GM21717 (cell line): Measurements from ENCODE around the gene ADAMTS13.

Experiments
- ATAC-seq: cut with Tn5 transposase; IDR thresholded peaks from one replicate; pipeline ENCODE4 v1.9.1; 2021; ENCODE audit warnings: mild to moderate bottlenecking, moderate library complexity; ENCODE audit not compliant: unreplicated experiment

ADAMTS13 gene

GRCh38 chr9:133452562-133452961 is 30.4 kb downstream of the ADAMTS13 start:
- no peak for ATAC-seq

GRCh38 chr9:133453651-133454050 is 31.5 kb downstream of the ADAMTS13 start:
- no peak for ATAC-seq

GRCh38 chr9:133454325-133454724 is 32.2 kb downstream of the ADAMTS13 start:
- no peak for ATAC-seq

GRCh38 chr9:133454943-133455673 is 32.9 kb downstream of the ADAMTS13 start:
- ATAC-seq: no peak

GRCh38 chr9:133455936-133456335 is 33.8 kb downstream of the ADAMTS13 start:
- ATAC-seq: no peak

- no peak for ATAC-seq
These were observed 34.2 kb downstream of the ADAMTS13 start for GRCh38 chr9:133456409-133456808.

- no peak for ATAC-seq
These were observed 35.1 kb downstream of the ADAMTS13 start for GRCh38 chr9:133457233-133457632.

GRCh38 chr9:133457748-133458147 is 35.6 kb downstream of the ADAMTS13 start:
- no peak for ATAC-seq

- ATAC-seq: no peak
These were observed 36.6 kb downstream of the ADAMTS13 start for GRCh38 chr9:133458643-133459312.

GRCh38 chr9:133459476-133460404 is 37.6 kb downstream of the ADAMTS13 start, which contains the start of gene CACFD1:
Gene CACFD1, plus strand, starts transcription at chr9:133459978. Its CDS starts 89 bp downstream, at chr9:133460067.
- ATAC-seq: peak; percentile 66

GRCh38 chr9:133460405-133461175 is 38.4 kb downstream of the ADAMTS13 start:
- peak; percentile 13 for ATAC-seq

GRCh38 chr9:133461975-133462374 is 39.8 kb downstream of the ADAMTS13 start:
- no peak for ATAC-seq

- no peak for ATAC-seq
These were observed 41.2 kb downstream of the ADAMTS13 start for GRCh38 chr9:133463234-133463863.

GRCh38 chr9:133463864-133464615 is 41.9 kb downstream of the ADAMTS13 start:
- ATAC-seq: no peak

- ATAC-seq: no peak
These were observed 42.5 kb downstream of the ADAMTS13 start for GRCh38 chr9:133464638-133465037.

GRCh38 chr9:133465984-133466383 is 43.8 kb downstream of the ADAMTS13 start:
- no peak for ATAC-seq

GRCh38 chr9:133467101-133467500 is 44.9 kb downstream of the ADAMTS13 start:
- ATAC-seq: no peak

- no peak for ATAC-seq
These were observed 46.2 kb downstream of the ADAMTS13 start for GRCh38 chr9:133468374-133468773.

- no peak for ATAC-seq
These were observed 46.7 kb downstream of the ADAMTS13 start for GRCh38 chr9:133468777-133469421.
